GM21528 (cell line): ENCODE results near the gene UBE3C.

ENCODE experiments used
- ATAC-seq: cut with Tn5 transposase; IDR thresholded peaks from one replicate; pipeline ENCODE4 v1.9.1; 2021; ENCODE audit warnings: mild to moderate bottlenecking, moderate library complexity; ENCODE audit not compliant: unreplicated experiment, low FRiP score

UBE3C gene

DNA sequence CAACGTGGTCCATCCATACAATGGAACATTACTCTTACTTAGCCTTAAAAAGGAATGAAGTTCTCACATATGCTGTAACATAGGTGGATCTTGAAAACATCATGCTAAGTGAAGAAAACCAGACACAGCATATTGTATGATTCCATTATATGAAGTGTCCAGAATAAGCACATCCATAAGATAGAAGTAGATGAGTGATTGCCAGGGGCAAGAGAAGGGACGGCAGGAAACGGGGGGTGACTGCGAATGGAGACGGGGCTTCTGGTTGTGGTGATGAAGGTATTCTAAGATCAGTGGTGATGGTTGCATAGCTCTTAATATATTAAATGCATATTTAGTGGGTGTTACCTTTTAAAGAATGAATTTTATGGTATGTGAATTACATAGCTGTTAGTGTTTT lies 29.8 kb downstream of the UBE3C start:
- no peak for ATAC-seq

DNA sequence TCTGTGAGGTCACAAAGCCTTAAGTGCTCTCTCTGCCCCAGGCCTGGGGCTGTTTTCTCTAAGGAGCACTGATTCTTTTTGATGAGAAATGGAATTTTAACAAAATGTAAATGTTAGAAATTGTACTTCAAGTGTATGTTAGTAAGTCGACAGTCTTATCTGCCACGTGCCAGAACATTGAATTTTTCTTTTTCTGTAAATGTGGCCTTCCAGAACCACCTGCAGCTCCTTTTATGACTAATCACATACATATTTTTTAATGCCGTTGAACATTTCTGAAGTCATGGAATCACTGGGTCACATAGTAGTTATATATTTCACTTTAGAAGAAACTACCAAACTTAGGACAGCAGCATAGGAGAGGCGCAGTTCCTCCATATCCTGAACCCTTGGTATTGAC lies 38.0 kb downstream of the UBE3C start:
- no peak for ATAC-seq

DNA sequence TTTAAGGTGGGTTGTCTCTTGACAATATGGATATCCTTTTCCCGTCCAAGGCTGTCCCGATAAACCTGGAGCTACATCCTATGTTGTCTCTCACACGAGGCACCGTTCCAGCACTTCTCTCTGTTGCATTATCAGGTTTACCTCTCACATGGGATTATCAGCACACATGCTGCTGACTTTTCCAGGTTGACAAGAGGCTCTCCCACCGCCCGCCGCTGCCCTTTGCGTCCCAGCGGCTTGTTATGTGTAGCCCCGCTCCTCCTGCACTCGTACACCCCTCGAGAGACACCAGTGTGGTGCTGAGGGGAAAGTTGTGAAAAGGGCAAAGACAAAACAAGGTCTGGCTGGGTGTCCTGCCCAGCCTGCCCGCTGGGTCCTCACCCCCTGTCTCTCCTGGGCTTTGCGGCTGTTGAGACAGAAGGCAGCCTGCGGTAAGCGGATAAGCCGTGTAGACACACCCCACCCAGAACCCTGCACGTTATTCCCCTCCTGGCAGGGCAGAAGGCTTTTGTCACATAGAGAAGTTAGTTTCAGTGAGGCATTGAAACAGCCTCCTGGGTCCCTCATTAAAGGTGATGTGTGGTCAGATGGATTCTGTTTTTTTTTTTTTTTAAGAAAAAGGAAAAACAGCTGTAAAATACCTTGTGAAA lies 38.7 kb downstream of the UBE3C start:
- ATAC-seq = no peak

DNA sequence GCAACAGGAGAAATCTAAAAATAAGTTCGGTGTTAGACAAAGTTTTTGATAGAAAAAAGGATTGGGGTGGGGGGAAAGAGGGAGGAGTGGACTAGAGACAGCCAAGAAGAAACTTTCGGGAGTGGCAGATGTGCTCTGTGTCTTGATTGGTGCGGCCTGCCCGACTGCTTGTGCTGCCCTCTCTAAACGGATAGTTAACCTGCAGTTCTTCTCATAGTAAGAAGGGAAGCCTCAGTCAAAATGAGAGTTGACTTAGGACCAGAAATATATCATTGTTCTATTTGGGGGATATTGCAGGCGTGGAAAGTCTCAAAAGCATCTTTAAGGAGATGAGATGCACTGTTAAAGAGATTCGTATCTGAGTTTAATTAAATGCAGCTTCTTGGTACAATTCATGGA lies 39.3 kb downstream of the UBE3C start:
- no peak for ATAC-seq

DNA sequence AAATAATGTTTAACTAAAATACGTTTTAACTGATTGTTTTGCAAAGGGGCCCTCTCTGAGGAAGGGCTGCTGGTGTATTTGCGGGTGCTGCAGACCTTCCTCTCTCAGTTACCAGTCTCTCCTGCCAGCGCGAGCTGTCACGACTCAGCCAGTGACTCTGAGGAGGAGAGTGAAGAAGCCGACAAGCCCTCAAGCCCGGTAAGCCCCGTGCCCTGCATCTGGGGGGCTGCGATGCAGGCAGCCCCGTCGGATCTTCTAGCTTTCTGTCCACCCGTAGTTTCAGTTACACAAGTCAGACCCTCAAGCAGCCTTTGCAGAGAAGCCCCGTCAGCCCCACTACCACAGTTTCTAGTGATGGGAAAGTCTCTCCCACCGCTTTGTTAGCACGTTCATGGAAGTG lies 45.1 kb downstream of the UBE3C start:
- ATAC-seq = no peak

DNA sequence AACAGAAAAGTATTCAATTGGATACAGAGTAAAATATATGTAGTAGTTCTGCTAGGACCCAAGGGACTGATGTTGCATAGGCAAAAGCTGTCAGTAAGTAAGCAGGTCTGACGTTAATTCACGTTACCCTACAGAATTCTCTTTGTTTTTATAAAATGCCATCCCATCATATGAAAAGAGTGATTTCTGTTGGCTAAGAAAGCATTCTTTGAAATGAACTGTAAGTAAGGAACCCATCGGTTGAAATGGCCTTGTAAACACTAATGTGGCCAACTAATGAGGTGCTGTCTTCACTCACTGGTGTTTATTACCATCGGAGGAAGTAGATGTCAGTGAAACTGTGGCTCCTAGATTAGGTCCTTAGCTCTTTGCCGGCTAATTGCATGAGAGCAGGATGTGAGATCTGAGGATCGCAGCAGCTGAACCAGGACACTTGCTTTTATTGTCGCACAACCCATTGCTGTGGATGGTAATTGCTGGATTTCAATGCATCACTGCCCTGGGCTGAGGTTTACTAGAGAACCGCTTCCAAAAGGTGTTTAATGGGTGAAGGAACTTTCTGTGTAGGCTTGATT lies 49.5 kb downstream of the UBE3C start:
- ATAC-seq = no peak

DNA sequence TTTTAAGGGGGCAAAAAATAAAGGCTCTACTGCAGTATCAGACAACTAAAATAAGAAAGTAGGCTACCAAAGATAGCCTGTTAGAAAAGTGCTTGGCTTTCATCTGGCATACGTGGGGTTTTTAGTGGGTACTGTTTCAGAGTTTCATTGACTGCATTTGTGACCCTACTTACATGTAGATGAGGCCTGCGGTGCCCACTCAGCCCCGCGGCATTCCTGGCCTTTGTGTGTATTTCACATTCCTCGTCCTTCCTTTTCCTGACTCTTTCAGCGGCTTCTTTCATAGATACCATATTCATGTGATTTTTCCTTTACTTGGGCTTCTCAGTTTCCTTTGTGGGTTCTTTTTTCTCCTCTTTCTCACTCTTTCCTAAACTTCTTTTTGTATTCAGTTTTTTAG lies 50.7 kb downstream of the UBE3C start:
- no peak for ATAC-seq

DNA sequence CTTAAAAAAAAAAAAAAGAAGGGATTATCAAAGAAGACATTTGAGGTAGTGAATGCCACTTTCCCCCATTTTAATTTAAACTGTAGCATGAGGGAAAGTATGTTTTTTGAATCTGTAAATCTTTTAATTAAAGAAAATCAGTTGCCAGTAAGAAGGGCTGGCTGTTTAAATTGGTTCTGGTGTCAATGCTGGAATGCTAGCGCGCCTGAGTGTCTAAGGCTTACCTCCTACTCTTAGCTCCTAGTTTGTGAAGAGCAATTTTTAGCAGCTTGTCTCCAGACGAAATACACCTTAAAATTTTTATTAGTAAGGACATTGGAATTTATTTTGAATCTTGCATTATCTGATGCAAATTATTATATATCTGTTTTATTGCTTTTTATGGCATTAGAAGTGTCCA lies 54.1 kb downstream of the UBE3C start:
- ATAC-seq = no peak

DNA sequence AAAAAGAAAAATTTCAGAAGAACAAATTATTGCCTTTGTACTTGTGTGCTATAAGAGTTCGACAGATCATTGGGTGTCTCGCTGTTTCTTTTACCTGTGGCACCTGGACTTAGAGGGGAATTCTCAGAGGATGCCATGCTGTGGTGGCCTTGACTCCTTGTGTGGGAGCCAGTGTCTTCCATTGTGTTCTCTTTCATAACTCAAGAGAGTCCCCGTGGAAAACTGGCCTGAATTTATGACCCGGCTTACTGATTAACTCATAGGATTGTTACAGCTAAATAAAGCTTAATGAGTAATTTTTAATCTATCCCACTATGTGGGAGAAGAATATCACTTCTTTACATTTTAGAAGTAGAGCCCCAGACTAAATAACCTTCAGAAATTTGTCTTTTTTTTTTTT lies 54.5 kb downstream of the UBE3C start:
- no peak for ATAC-seq

DNA sequence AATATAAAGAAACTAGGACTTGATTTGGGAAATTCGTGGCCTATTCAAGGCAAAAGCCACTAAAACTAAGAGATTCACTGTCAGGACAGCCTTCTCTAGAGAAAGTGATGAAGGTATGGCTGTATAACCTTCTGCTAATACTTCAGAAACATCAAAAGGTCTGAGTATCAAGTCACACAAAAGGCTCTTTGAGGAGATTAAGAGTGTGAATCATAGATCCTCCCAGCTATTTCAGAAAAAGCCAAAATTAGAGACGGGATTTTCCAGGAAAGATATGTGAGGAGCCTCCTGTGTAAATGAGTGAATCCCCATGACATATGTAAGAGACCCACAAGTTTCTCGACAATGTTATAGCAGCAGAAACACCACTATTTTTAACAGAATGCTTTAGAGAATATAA lies 56.2 kb downstream of the UBE3C start:
- ATAC-seq = no peak

DNA sequence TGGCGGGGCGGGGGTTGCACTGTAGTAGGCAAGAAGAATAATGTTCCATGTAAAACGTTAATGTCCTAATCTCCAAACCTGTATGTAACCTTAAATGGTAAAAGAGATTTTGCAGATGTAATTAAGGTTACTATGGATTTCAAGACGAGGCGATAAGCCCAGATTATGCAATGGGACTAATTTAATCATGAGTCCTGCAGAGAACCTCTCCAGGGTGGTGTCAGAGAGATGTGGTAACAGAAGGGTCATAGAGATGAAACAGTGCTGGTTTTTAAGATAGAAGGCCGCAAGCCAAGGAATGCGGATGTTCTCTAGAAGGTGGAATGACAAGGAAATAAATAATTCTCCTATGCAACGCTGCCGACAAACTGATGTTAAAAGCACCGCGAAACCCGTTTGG lies 57.1 kb downstream of the UBE3C start:
- no peak for ATAC-seq

DNA sequence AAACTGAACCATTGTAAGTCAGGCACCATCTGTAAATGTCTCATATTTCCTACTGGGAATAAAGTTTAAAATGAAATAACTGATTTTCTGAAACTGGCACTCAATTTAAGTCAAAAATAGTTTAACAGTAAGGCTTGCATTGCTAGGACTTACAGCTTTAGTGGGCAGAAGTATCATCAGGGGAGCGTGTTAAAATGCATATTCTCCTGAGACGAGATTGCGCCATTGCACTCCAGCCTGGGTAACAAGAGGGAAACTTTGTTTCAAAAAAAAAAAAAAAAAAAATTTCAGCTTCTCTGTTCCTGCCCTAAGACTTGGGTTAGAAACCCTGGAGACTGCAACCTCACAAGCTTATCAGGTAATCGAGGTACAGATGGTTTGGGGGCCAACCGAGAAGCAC lies 65.4 kb downstream of the UBE3C start:
- ATAC-seq = no peak

DNA sequence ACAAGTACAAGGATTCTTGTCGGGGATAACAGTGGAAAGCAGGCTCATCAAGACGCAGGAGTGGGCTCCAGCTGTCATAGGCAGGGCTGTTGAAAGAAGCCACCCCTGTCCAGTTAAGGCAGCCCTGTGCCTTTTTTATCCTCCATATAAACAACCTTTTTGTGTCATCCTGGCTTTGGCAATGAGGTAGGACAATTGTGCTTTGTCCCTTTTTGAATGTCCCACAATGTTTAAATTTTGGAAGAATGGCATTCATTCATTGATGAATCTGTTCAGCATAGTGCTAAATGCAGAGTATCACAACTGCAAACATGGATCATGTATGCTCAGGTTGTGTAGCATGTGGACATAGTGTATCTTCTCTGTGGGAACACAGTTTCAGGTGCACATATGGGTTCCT lies 66.7 kb downstream of the UBE3C start:
- no peak for ATAC-seq

DNA sequence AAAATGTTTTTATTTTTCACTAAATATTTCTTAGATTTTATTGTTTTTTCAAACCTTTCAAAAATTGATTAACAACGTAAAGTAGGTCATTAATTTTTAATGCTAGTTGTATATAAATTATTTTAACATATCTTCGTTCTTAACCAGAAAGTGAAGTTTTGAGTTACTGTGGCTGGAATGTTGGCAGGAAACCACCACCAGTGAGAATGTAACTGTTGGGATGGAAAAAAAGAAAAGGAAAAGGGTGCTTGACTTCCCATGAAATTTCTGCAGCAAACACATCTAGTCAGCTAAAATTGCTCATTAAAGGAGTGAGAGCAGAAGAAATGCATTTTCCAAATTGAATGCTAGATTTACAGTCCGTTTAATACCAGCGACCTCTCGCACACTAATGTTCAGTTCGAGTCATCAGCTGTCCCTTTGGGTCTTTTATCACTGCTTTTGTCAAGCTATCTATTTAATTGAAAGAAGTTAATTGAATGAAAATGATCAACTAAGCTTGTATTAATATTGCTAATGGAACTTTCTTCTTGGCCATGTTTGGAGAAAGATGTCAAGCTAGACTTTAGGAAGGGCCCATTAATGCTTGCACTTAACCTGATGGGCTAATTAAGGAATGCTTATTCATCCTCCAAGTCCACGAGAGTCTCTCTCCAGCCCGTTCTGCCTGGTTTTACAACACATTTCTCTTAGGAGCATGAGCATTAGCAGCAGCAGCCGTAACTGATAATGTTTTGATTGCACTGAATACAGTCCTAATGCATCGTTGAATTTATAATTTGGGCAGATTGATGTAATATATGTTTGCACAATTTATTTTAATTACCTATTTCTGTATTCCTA lies 70.1 kb downstream of the UBE3C start:
- ATAC-seq = no peak

DNA sequence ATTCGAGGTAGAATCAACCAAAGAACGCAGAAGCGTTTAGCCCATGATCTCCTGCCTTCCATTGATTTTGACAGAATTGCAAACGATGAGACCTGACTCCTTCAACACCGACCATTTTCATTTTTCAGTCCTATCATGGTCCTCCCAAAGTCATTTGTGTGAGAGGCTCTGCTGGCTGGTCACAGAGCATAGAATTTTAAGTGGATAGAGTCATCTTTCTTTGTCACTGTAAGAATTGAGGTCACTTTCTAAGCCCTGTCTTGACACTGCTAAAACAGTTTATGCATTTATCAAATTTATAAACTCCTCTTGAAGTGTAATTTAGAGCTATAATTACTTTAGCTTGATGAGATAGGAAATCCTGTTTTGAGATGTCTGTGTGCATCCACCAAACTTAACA lies 72.0 kb downstream of the UBE3C start:
- ATAC-seq = no peak

DNA sequence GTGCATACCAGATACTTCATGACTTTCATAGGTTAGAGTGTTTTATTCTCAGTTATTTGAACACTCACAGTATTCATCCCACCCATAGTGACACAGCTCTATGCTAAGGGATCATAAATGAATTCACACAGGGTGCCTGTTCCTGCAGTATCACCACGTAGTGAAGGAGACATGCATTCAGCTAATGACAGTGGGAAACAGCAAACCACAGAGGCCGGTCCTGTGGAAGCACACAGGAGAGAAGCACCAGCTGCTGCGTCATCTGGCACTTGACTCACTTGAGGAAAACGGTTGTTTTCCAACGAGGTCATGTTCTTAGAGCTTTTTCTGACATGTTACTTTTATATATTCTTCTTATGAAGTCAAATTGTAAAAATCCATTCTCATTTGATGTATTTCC lies 73.0 kb downstream of the UBE3C start:
- ATAC-seq = no peak

DNA sequence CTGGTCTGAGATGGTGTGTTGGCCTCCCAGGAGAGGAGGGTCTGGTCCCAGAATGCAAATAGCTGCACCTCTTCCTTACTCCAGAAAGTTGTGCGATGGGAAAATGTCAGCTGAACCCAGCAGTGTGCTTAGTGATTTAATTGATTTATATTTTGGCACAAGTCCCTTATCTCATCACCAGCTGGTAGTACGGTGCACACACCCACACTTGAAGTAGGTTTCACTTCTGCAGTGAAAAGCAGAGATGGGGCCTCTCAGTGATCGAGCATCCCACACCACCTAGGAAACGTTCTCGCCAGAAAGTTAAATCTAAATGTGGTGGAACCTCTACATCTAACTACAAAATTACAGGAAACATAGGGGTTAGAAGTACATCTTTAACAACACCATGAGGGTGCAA lies 80.4 kb downstream of the UBE3C start:
- peak; percentile 71 for ATAC-seq

DNA sequence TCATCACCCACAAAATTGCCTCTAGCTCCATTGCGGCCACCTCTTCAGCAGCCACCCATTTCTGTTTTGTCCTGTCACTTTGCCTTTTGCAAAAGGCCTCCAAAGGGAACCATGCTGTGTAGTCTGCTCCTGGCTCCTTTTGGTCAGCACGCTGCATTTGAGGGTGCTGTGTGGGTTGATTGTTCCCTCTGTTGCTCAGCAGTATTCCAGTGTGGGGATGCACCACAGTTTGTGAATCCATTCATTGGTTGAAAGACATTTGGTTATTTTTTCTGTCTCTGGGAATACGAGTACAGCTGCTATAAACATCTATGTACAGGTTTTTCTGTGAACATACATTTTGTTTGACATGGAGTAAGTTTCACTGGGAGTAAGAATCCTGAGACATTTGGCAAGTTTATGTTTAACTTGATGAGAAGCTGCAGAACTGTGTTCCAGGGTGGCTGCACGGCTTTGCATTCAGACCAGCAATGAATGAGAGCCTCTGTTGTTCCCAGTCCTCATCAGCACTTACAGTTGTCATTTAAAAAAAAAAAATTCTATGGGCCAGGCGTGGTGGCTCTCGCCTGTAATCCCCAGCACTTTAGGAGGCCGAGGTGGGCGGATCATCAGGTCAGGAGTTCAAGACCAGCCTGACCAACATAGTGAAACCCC lies 82.3 kb downstream of the UBE3C start:
- no peak for ATAC-seq

DNA sequence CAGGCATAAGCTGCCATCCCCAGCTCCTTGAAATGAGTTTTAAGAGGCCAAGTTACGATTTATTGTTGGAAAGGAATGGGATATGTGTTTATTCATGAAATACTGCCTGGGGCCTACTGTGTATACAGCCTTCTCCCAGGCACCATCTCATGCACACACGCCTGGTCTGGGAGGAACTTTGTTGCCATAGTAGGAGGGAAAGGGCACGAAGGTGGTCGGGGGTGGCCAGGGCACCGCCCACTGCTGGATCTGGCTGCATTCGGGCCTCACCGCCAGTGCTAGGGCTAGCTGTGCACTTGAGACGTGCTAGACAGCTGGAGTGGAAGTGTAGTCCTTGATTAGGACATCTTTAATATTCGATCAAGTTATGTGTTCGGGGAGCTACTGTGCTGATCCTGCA lies 84.0 kb downstream of the UBE3C start:
- ATAC-seq = no peak

DNA sequence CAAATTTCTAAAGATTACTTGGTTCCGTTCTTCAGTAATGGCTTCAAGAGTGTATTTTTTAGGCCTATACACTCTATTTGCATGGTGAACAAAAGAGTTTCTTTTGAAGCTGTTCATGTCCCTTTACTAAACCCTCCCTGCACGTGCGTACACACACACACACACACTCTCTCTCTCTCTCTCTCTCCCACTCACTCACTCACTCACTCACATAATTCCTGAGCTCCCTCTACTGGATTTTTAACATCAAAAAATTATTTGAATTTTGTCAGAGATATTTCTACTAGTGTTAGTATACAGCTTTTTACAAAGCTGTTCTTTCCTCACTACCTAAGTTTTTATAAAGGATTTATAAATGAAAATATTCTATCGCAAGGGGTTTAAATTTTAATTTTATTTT lies 85.9 kb downstream of the UBE3C start:
- ATAC-seq = no peak

DNA sequence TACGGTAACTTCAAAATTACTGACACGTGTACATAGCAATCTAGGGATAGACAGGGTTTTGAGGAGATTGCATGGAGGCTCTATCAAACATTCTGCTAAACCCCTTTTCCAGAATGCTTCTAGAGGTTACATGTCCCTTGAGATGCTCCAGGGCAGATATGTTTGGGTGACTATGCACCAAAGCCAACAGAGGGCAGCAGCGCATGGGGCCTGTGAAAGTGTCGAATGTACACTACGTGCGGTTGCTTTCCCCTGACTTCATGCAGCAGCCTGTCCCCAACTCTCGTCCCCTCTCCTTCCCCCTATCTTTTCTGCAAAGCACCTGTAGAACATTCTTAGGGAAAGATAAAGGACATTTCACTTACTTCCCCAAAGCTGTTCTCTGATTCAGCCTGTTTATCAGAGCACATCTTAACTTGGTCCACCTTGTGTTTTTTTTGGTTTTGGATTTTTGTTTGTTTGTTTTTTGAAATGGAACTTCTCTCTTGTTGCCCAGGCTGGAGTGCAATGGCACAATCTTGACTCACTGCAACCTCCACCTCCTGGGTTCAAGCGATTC lies 90.2 kb downstream of the UBE3C start:
- ATAC-seq = no peak
